MCF 10A (cell line): ENCODE measurements around the gene HBQ1. TPM values are rescaled to one million over a fixed set of nuclear protein-coding genes. Genes with fewer than 3 reads are reported as not detected.
"Not testable (repeated sequence)": the region's sequence is repeated elsewhere in the genome, so short reads cannot be mapped to it uniquely, and the experiment has no call there.

ENCODE experiments used
- BruUV-seq: library from RNA; stranded (reverse); fragments of 400-500 nt; replicated peaks from 2 replicates; lab custom pipeline; 2021; lab: Mats Ljungman, UMichigan
- CTCF ChIA-PET: fragments of 300-600 bp; sonication (Branson Sonifier 250); formaldehyde crosslinking; extraction: SDS; loops from one replicate; lab custom pipeline; 2021; ENCODE audit warnings: antibody characterized with exemption, inconsistent platforms; lab: Yijun Ruan, JAX
- POLR2A ChIA-PET: fragments of 300-600, 350-650 bp; sonication (Branson Sonifier 250); formaldehyde crosslinking; extraction: SDS; loops from one replicate; lab custom pipeline; 2020; ENCODE audit warnings: antibody characterized with exemption, inconsistent platforms; lab: Yijun Ruan, JAX
- DNase-seq: peaks from one replicate; pipeline ENCODE4 v3.0.0-alpha.2; 2018; ENCODE audit not compliant: unreplicated experiment
- H3K27ac Mint-ChIP-seq: one replicate; pipeline ENCODE4 v1.8.0; 2022; ENCODE audit warnings: mild to moderate bottlenecking, low read depth, mixed read lengths; ENCODE audit not compliant: unreplicated experiment
- H3K27me3 Mint-ChIP-seq: one replicate; pipeline ENCODE4 v1.8.0; 2022; ENCODE audit warnings: mixed read lengths; ENCODE audit not compliant: insufficient read depth, unreplicated experiment
- H3K36me3 Mint-ChIP-seq: one replicate; pipeline ENCODE4 v1.8.0; 2022; ENCODE audit warnings: mild to moderate bottlenecking, moderate library complexity, mixed read lengths; ENCODE audit not compliant: insufficient read depth, unreplicated experiment
- H3K4me1 Mint-ChIP-seq: one replicate; pipeline ENCODE4 v1.8.0; 2022; ENCODE audit warnings: mixed read lengths; ENCODE audit not compliant: insufficient read depth, unreplicated experiment
- H3K4me3 Mint-ChIP-seq: one replicate; pipeline ENCODE4 v1.8.0; 2022; ENCODE audit warnings: mild to moderate bottlenecking, moderate library complexity, mixed read lengths; ENCODE audit not compliant: unreplicated experiment
- H3K9me3 Mint-ChIP-seq: one replicate; pipeline ENCODE4 v1.8.0; 2022; ENCODE audit warnings: mixed read lengths; ENCODE audit not compliant: unreplicated experiment
- intact Hi-C: fragments of 100-400 bp; cut with micrococcal nuclease; formaldehyde crosslinking; loops from 2 replicates; pipeline ENCODE4 v1.14.1; 2022
- total RNA-seq: library from RNA; stranded (reverse); gene quantifications from 2 replicates; pipeline ENCODE4 v1.2.3, GENCODE V29; 2022
- TF ChIP-seq, protein P1 (sequence below): fragments of 200-600 bp; IDR thresholded peaks from one replicate; pipeline ENCODE4 v1.8.0; 2022; ENCODE audit warnings: antibody characterized with exemption, mild to moderate bottlenecking; ENCODE audit not compliant: unreplicated experiment

Gene HBQ1
- total RNA-seq, 1 experiment from 2014 or later = not detected

DNA sequence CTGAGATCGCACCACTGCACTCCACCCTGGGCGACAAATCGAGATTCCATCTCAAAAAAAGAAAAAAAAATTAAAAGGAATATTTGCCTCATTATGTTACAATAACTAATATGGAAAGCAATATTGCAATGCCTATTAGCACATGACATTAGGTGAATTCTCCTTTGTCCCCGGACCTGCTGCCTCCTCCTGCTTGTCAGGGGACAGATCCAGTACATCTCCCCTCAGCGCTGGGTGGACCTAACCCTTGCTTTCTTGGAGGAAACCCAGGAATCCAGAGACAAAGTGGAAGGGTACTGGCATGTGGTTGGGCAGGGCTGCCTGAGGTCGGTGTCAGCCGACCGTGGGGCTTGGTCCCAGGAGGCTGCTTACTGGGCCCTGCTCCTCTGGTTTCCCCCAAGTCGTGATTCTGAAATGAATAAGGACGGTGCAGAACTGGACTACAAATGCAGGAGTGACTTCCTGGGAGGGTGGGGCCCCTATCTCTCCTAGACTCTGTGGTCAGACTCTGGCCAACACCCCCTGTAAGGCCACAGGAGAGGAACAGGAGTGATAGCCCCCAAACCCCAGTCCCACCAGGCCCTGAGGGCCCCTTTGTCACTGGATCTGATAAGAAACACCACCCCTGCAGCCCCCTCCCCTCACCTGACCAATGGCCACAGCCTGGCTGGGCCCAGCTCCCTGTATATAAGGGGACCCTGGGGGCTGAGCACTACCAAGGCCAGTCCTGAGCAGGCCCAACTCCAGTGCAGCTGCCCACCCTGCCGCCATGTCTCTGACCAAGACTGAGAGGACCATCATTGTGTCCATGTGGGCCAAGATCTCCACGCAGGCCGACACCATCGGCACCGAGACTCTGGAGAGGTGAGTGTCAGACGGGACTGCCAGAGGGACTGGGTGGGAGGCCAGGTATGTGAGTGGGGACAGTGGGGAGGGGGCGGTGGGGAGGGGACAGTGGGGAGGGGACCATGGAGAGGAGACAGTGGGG lies 27.8 kb upstream of the HBQ1 start, which contains the start of gene HBZ:
HBZ (plus strand) TSS at position 504 of the 988 bp plus-strand sequence; CDS start at position 770, 266 bp downstream.
- ChIA-PET CTCF (interaction anchor here (1.1 kb wide), 1 partner anchor 35 kb away, joined by 4 read pairs; no protein-coding TSS in a partner anchor), POLR2A (no interaction called here)
- Mint-ChIP-seq H3K9me3 (no peaks in the 10 kb centered on the region), H3K27ac (peak within 1 kb of the TSS; percentile 31), H3K4me3 (no peak within 1 kb of the TSS), H3K27me3 (peaks cover 15% of the 10 kb centered on the region), H3K36me3 (no peaks in the 10 kb centered on the region), H3K4me1 (peaks cover 15% of the 10 kb centered on the region)
- TF ChIP-seq, protein P1, sequence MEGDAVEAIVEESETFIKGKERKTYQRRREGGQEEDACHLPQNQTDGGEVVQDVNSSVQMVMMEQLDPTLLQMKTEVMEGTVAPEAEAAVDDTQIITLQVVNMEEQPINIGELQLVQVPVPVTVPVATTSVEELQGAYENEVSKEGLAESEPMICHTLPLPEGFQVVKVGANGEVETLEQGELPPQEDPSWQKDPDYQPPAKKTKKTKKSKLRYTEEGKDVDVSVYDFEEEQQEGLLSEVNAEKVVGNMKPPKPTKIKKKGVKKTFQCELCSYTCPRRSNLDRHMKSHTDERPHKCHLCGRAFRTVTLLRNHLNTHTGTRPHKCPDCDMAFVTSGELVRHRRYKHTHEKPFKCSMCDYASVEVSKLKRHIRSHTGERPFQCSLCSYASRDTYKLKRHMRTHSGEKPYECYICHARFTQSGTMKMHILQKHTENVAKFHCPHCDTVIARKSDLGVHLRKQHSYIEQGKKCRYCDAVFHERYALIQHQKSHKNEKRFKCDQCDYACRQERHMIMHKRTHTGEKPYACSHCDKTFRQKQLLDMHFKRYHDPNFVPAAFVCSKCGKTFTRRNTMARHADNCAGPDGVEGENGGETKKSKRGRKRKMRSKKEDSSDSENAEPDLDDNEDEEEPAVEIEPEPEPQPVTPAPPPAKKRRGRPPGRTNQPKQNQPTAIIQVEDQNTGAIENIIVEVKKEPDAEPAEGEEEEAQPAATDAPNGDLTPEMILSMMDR = no peak
- intact Hi-C loops = no loop called here
- DNase-seq = no peak
- BruUV-seq = no TSS peak

DNA sequence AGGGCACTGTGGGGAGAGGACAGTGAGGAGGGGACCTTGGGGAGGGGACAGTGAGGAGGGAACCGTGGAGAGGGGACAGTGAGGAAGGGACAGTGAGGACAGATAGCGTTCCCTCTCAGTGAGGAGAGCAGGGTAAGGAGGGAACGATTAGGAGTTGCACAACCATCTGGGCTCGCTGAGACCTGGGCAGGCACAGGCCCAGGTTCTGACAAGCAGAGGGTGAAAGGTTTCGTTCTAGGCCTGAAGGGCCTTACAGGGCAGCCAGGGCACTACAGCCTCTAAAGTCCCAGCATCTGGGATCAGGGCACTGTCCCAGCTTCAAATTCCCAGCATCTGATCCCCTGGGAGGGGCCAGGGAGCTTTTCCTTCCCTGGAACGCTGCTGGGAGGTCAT lies 27.1 kb upstream of the HBQ1 start:
- DNase-seq, H3K36me3 Mint-ChIP-seq, H3K9me3 Mint-ChIP-seq, CTCF ChIA-PET, POLR2A ChIA-PET, intact Hi-C loops, H3K27ac Mint-ChIP-seq, H3K4me3 Mint-ChIP-seq, BruUV-seq: not testable (repeated sequence)
- Mint-ChIP-seq H3K27me3 (peaks cover 22% of the 10 kb centered on the region), H3K4me1 (peaks cover 15% of the 10 kb centered on the region)

DNA sequence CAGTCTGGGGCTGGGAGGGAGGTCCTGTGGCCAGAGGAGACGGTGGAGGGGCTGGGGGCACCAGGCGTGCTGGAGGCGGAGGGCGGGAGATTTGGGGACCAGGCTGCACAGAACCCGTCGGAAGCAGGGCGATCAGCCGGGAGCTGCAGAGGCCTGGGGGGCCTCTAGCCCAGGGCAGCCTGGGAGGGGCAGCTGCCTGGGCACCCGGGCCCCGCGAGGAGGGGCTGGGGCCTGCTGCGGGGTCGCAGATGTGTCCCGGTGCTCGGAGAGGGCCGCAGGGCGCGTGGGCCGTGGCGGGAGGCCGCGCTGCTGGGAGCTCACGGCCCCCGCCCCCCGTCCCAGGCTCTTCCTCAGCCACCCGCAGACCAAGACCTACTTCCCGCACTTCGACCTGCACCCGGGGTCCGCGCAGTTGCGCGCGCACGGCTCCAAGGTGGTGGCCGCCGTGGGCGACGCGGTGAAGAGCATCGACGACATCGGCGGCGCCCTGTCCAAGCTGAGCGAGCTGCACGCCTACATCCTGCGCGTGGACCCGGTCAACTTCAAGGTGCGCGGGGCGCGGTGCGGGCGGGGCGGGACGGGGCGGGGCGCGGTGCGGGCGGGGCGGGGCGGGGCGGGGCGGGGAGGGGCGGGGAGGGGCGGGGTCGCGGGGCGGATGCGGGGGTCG lies 26.6 kb upstream of the HBQ1 start:
- POLR2A ChIA-PET, H3K9me3 Mint-ChIP-seq, DNase-seq, BruUV-seq, intact Hi-C loops, CTCF ChIA-PET, H3K36me3 Mint-ChIP-seq, H3K4me3 Mint-ChIP-seq, H3K27ac Mint-ChIP-seq: not testable (repeated sequence)
- H3K27me3 Mint-ChIP-seq = peaks cover 27% of the 10 kb centered on the region
- peaks cover 15% of the 10 kb centered on the region for H3K4me1 Mint-ChIP-seq

DNA sequence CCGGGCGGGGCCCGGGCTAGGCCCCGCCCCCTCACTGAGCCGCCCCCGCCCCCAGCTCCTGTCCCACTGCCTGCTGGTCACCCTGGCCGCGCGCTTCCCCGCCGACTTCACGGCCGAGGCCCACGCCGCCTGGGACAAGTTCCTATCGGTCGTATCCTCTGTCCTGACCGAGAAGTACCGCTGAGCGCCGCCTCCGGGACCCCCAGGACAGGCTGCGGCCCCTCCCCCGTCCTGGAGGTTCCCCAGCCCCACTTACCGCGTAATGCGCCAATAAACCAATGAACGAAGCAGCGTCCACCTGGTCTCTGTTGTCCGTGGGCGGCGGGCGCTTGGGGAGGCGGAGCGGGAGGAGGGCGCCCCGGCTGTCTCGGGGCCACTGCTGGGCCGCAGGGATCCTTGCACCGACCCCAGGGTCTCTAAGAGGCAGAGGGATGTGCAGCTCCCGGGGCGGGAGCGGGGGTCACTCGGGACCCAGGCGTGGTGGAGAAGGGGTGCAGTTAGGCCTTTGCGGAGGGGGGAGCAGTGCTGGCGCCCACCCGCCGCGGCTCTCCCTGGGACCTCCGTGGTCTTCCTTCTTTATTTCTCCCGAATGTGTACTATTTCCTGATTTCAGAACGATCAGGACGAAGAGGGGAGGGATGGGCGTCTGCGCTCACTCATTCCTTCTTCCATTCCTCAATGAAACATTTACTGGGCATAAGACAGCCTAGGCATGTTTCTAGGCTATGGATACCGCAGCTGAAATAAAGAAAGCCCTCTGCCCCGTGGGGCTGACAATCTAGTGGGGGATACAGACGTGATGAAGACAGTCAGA lies 25.8 kb upstream of the HBQ1 start:
- Mint-ChIP-seq H3K36me3 (no peaks in the 10 kb centered on the region), H3K27me3 (peaks cover 34% of the 10 kb centered on the region), H3K4me1 (peaks cover 13% of the 10 kb centered on the region), H3K27ac (no peak overlapping the region), H3K9me3 (no peaks in the 10 kb centered on the region), H3K4me3 (peak overlapping the region; percentile 49)
- ChIA-PET CTCF (interaction anchor here (0.6 kb wide), 1 partner anchor 207 kb away, joined by 4 read pairs; no protein-coding TSS in a partner anchor), POLR2A (no interaction called here)
- TF ChIP-seq, protein P1 = no peak
- DNase-seq = no peak
- no TSS peak for BruUV-seq
- intact Hi-C loops = no loop called here
